Activated naive CD8-positive, alpha-beta T cell treated with anti-CD3 and anti-CD28 coated beads, Interleukin-2, amount 10 ng/mL, durations not matched to agents 7 days and 5 days (primary cell): ENCODE data around the gene IVL. TPM values are rescaled to one million over a fixed set of nuclear protein-coding genes. Genes with fewer than 3 reads are reported as not detected.

Source experiments
- ATAC-seq: fragments of 150-1000 bp; cut with Tn5 transposase; one replicate; pipeline ENCODE4 v1.10.0; 2021; ENCODE audit warnings: low read depth, moderate library complexity
- POLR2A ChIA-PET: fragments of 350-600 bp; sonication (Branson Sonifier 250); formaldehyde crosslinking; loops from one replicate; lab custom pipeline; 2021; ENCODE audit warnings: antibody characterized with exemption; lab: Charles Lee
- DNase-seq: peaks from one replicate; pipeline ENCODE4 v3.0.0; 2021
- H3K27ac Mint-ChIP-seq: one replicate; pipeline ENCODE4 v1.8.0; 2022; ENCODE audit warnings: mild to moderate bottlenecking, mixed read lengths
- H3K27me3 Mint-ChIP-seq: one replicate; pipeline ENCODE4 v1.8.0; 2022; ENCODE audit warnings: mild to moderate bottlenecking, moderate library complexity, mixed read lengths
- H3K36me3 Mint-ChIP-seq: one replicate; pipeline ENCODE4 v1.8.0; 2021; ENCODE audit warnings: mild to moderate bottlenecking, mixed read lengths
- H3K4me1 Mint-ChIP-seq: one replicate; pipeline ENCODE4 v1.8.0; 2021; ENCODE audit warnings: mixed read lengths
- H3K4me3 Mint-ChIP-seq: one replicate; pipeline ENCODE4 v1.8.0; 2022; ENCODE audit warnings: mild to moderate bottlenecking, moderate library complexity, mixed read lengths
- H3K9me3 Mint-ChIP-seq: one replicate; pipeline ENCODE4 v1.8.0; 2021; ENCODE audit warnings: mixed read lengths
- total RNA-seq, 2 experiments: library from RNA; stranded (reverse); gene quantifications; one replicate each; pipeline ENCODE4 v1.2.3, GENCODE V29; 2021

IVL gene
- total RNA-seq, 2 experiments from 2014 or later: not detected

- Mint-ChIP-seq H3K9me3 (no peaks in the 10 kb centered on the region), H3K36me3 (no peaks in the 10 kb centered on the region), H3K4me3 (no peak overlapping the region), H3K27ac (no peak overlapping the region), H3K27me3 (peaks cover under 1% of the 10 kb centered on the region), H3K4me1 (no peaks in the 10 kb centered on the region)
- ATAC-seq: no peak
- no peak for DNase-seq
- POLR2A ChIA-PET: no interaction called here
These were observed 28.7 kb upstream of the IVL start for GRCh38 chr1:152879559-152880198.

- DNase-seq (no peak), ATAC-seq (no peak)
- Mint-ChIP-seq H3K4me1 (no peaks in the 10 kb centered on the region), H3K4me3 (no peak overlapping the region), H3K27ac (no peak overlapping the region), H3K36me3 (no peaks in the 10 kb centered on the region), H3K9me3 (no peaks in the 10 kb centered on the region), H3K27me3 (no peaks in the 10 kb centered on the region)
- POLR2A ChIA-PET: no interaction called here
These were observed 28.0 kb upstream of the IVL start for GRCh38 chr1:152880316-152880715.

GRCh38 chr1:152880907-152881306 is 27.4 kb upstream of the IVL start:
- Mint-ChIP-seq H3K4me1 (no peaks in the 10 kb centered on the region), H3K9me3 (no peaks in the 10 kb centered on the region), H3K4me3 (no peak overlapping the region), H3K36me3 (no peaks in the 10 kb centered on the region), H3K27me3 (no peaks in the 10 kb centered on the region), H3K27ac (no peak overlapping the region)
- POLR2A ChIA-PET: no interaction called here
- DNase-seq (no peak), ATAC-seq (no peak)

- DNase-seq (no peak), ATAC-seq (no peak)
- POLR2A ChIA-PET: no interaction called here
- H3K9me3 Mint-ChIP-seq: no peaks in the 10 kb centered on the region
- H3K27ac Mint-ChIP-seq: no peak overlapping the region
- H3K4me1 Mint-ChIP-seq: no peaks in the 10 kb centered on the region
- H3K4me3 Mint-ChIP-seq: no peak overlapping the region
- no peaks in the 10 kb centered on the region for H3K27me3 Mint-ChIP-seq
- H3K36me3 Mint-ChIP-seq: no peaks in the 10 kb centered on the region
These were observed 24.3 kb upstream of the IVL start for GRCh38 chr1:152884085-152884484.

GRCh38 chr1:152884506-152884905 is 23.8 kb upstream of the IVL start:
- no peak for ATAC-seq
- Mint-ChIP-seq H3K36me3 (no peaks in the 10 kb centered on the region), H3K4me3 (no peak overlapping the region), H3K27me3 (no peaks in the 10 kb centered on the region), H3K4me1 (no peaks in the 10 kb centered on the region), H3K9me3 (no peaks in the 10 kb centered on the region), H3K27ac (no peak overlapping the region)
- no peak for DNase-seq
- POLR2A ChIA-PET: no interaction called here

- Mint-ChIP-seq H3K27ac (no peak overlapping the region), H3K9me3 (no peaks in the 10 kb centered on the region), H3K4me3 (no peak overlapping the region), H3K27me3 (no peaks in the 10 kb centered on the region), H3K4me1 (no peaks in the 10 kb centered on the region), H3K36me3 (no peaks in the 10 kb centered on the region)
- DNase-seq (no peak), ATAC-seq (no peak)
- POLR2A ChIA-PET: no interaction called here
These were observed 23.3 kb upstream of the IVL start for GRCh38 chr1:152884966-152885624.

- ATAC-seq (no peak), DNase-seq (no peak)
- Mint-ChIP-seq H3K4me3 (no peak overlapping the region), H3K36me3 (no peaks in the 10 kb centered on the region), H3K27ac (no peak overlapping the region), H3K9me3 (no peaks in the 10 kb centered on the region), H3K27me3 (no peaks in the 10 kb centered on the region), H3K4me1 (no peaks in the 10 kb centered on the region)
- POLR2A ChIA-PET: no interaction called here
These were observed 22.3 kb upstream of the IVL start for GRCh38 chr1:152886085-152886484.

- Mint-ChIP-seq H3K4me1 (no peaks in the 10 kb centered on the region), H3K27ac (no peak overlapping the region), H3K4me3 (no peak overlapping the region), H3K27me3 (peaks cover 3% of the 10 kb centered on the region), H3K9me3 (no peaks in the 10 kb centered on the region), H3K36me3 (no peaks in the 10 kb centered on the region)
- POLR2A ChIA-PET: no interaction called here
- DNase-seq (no peak), ATAC-seq (no peak)
These were observed 21.5 kb upstream of the IVL start for GRCh38 chr1:152886758-152887409.

GRCh38 chr1:152888126-152888525 is 20.2 kb upstream of the IVL start:
- Mint-ChIP-seq H3K4me1 (no peaks in the 10 kb centered on the region), H3K4me3 (no peak overlapping the region), H3K27ac (no peak overlapping the region), H3K9me3 (no peaks in the 10 kb centered on the region), H3K27me3 (peaks cover 11% of the 10 kb centered on the region), H3K36me3 (no peaks in the 10 kb centered on the region)
- POLR2A ChIA-PET: interaction anchor here (0.7 kb wide), 1 partner anchor 282 kb away, joined by 3 read pairs; no protein-coding TSS in a partner anchor
- no peak for ATAC-seq
- DNase-seq: no peak

GRCh38 chr1:152899027-152899426 is 9.3 kb upstream of the IVL start:
- no peak for ATAC-seq
- Mint-ChIP-seq H3K4me3 (no peak overlapping the region), H3K36me3 (no peaks in the 10 kb centered on the region), H3K9me3 (no peaks in the 10 kb centered on the region), H3K4me1 (no peaks in the 10 kb centered on the region), H3K27ac (no peak overlapping the region), H3K27me3 (peaks cover 16% of the 10 kb centered on the region)
- POLR2A ChIA-PET: no interaction called here
- no peak for DNase-seq

GRCh38 chr1:152899883-152900282 is 8.5 kb upstream of the IVL start:
- peaks cover 12% of the 10 kb centered on the region for H3K27me3 Mint-ChIP-seq
- H3K27ac Mint-ChIP-seq: no peak overlapping the region
- DNase-seq (no peak), ATAC-seq (no peak)
- H3K9me3 Mint-ChIP-seq: no peaks in the 10 kb centered on the region
- H3K36me3 Mint-ChIP-seq: no peaks in the 10 kb centered on the region
- H3K4me3 Mint-ChIP-seq: no peak overlapping the region
- no peaks in the 10 kb centered on the region for H3K4me1 Mint-ChIP-seq
- POLR2A ChIA-PET: no interaction called here

GRCh38 chr1:152901631-152902030 is 6.7 kb upstream of the IVL start:
- ATAC-seq (no peak), DNase-seq (no peak)
- Mint-ChIP-seq H3K4me1 (no peaks in the 10 kb centered on the region), H3K9me3 (no peaks in the 10 kb centered on the region), H3K27me3 (peaks cover 9% of the 10 kb centered on the region), H3K36me3 (no peaks in the 10 kb centered on the region), H3K4me3 (no peak overlapping the region), H3K27ac (no peak overlapping the region)
- POLR2A ChIA-PET: no interaction called here

- Mint-ChIP-seq H3K4me3 (no peak overlapping the region), H3K27ac (no peak overlapping the region), H3K9me3 (no peaks in the 10 kb centered on the region), H3K36me3 (no peaks in the 10 kb centered on the region), H3K27me3 (peaks cover 10% of the 10 kb centered on the region), H3K4me1 (no peaks in the 10 kb centered on the region)
- DNase-seq (no peak), ATAC-seq (no peak)
- POLR2A ChIA-PET: no interaction called here
These were observed 5.7 kb upstream of the IVL start for GRCh38 chr1:152902636-152903035.
